K562 (cell line): ENCODE data around the gene LUC7L. TPM values are rescaled to one million over a fixed set of nuclear protein-coding genes. Genes with fewer than 3 reads are reported as not detected.

Experiments used
- ATAC-seq: fragments of 200-7000 bp; cut with Tn5 transposase; 3 replicates; pipeline ENCODE4 v1.9.1; 2020; ENCODE audit warnings: moderate library complexity
- BruUV-seq: library from RNA; stranded (reverse); fragments of 400-500 nt; replicated peaks from 2 replicates; lab custom pipeline; 2021; lab: Mats Ljungman, UMichigan
- CTCF ChIA-PET: fragments of 300-600 bp; formaldehyde crosslinking; extraction: SDS; loops from one replicate; lab custom pipeline; 2021; ENCODE audit warnings: low intra/inter-chr PET ratio; lab: Yijun Ruan, JAX
- POLR2A ChIA-PET: fragments of 300-600, 350-650 bp; sonication (Branson Sonifier 250); formaldehyde crosslinking; extraction: SDS; loops from one replicate; lab custom pipeline; 2021; ENCODE audit warnings: antibody characterized with exemption, inconsistent platforms; lab: Yijun Ruan, JAX
- DNase-seq, 4 experiments: peaks; one replicate each; pipeline versions ENCODE4 v3.0.0 to v3.0.0-alpha.2; 2011 to 2018; ENCODE audit warnings: low spot score in 3 of 4, mixed read lengths in 3 of 4; ENCODE audit errors: extremely low read depth in 1 of 4
- FAIRE-seq: peaks from 2 replicates; lab custom pipeline; 2011; peaks lifted over from hg19 to GRCh38; lab: Jason Lieb, UNC
- H2AFZ ChIP-seq: 2 replicates; pipeline ENCODE4 v1.6.0; 2011; ENCODE audit warnings: low read depth, low read length, control low read depth, inconsistent platforms
- H3K27ac ChIP-seq: fragments of 200-600 bp; 3 replicates; pipeline ENCODE4 v1.8.0; 2011; ENCODE audit warnings: low read depth, mild to moderate bottlenecking, control low read depth, inconsistent platforms, low read length, moderate library complexity, mixed read lengths; ENCODE audit errors: extremely low read depth
- H3K27me3 ChIP-seq, 2 experiments: fragments of 300-600 bp in 1 of 2; 2 replicates in 1 of 2; 3 replicates in 1 of 2; pipeline versions ENCODE4 v1.6.0 to v1.8.0; 2011; ENCODE audit warnings: inconsistent platforms in 2 of 2, low read length in 2 of 2, mild to moderate bottlenecking in 1 of 2, mixed read lengths in 1 of 2, moderate library complexity in 1 of 2; ENCODE audit not compliant: control insufficient read depth in 2 of 2, insufficient read depth in 2 of 2
- H3K36me3 ChIP-seq: fragments of 300-600 bp; 3 replicates; pipeline ENCODE4 v1.8.0; 2011; ENCODE audit warnings: mild to moderate bottlenecking, low read length, inconsistent platforms; ENCODE audit not compliant: control insufficient read depth, insufficient read depth
- H3K4me1 ChIP-seq, 2 experiments: fragments of 200-600 bp in 1 of 2; replicated peaks in 1 of 2; 2 replicates in 1 of 2; 3 replicates in 1 of 2; pipeline versions ENCODE4 v1.5.1 to v1.8.0; 2011; ENCODE audit warnings: inconsistent platforms in 2 of 2, low read length in 2 of 2, mild to moderate bottlenecking in 1 of 2, mixed read lengths in 1 of 2, moderate library complexity in 1 of 2; ENCODE audit not compliant: control insufficient read depth in 2 of 2, insufficient read depth in 2 of 2
- H3K4me2 ChIP-seq: 2 replicates; pipeline ENCODE4 v1.6.1; 2011; ENCODE audit warnings: low read length, control low read depth, inconsistent platforms, mixed read lengths; ENCODE audit not compliant: insufficient read depth
- H3K4me3 ChIP-seq: fragments of 200-600 bp; sonication (generic), shearing (Covaris generic); 2 replicates; pipeline ENCODE4 v1.5.1; 2016; ENCODE audit warnings: control low read depth, inconsistent platforms
- H3K79me2 ChIP-seq: fragments of 200-600 bp; 3 replicates; pipeline ENCODE4 v1.8.0; 2011; ENCODE audit warnings: low read length, inconsistent platforms; ENCODE audit not compliant: control insufficient read depth, insufficient read depth
- H3K9ac ChIP-seq, 2 experiments: 2 replicates each; pipeline versions ENCODE4 v1.6.0 to v1.6.1; 2011; ENCODE audit warnings: low read depth in 2 of 2, low read length in 2 of 2, control low read depth in 1 of 2, inconsistent platforms in 1 of 2, mild to moderate bottlenecking in 1 of 2, mixed read lengths in 1 of 2; ENCODE audit not compliant: insufficient read depth in 1 of 2
- H3K9me1 ChIP-seq: one replicate; pipeline ENCODE4 v1.6.0; 2011; ENCODE audit warnings: inconsistent platforms, mild to moderate bottlenecking, low read length, moderate library complexity; ENCODE audit not compliant: control insufficient read depth, insufficient read depth
- H3K9me3 ChIP-seq: replicated peaks from 2 replicates; pipeline ENCODE4 v1.5.1; 2011; ENCODE audit warnings: low read depth, low read length, inconsistent platforms; ENCODE audit not compliant: control insufficient read depth, insufficient read depth
- H4K20me1 ChIP-seq: replicated peaks from 2 replicates; pipeline ENCODE4 v1.6.1; 2011; ENCODE audit warnings: low read length, inconsistent platforms, mixed read lengths; ENCODE audit not compliant: control insufficient read depth, insufficient read depth
- ASH1L ChIP-seq: fragments of 450-650 bp; IDR thresholded peaks from 2 replicates; pipeline ENCODE4 v1.6.1; 2018; ENCODE audit warnings: borderline replicate concordance, mild to moderate bottlenecking, low read depth; ENCODE audit not compliant: partially characterized antibody
- CCAR2 ChIP-seq: fragments of 200-400 bp; formaldehyde crosslinking; IDR thresholded peaks from 2 replicates; pipeline ENCODE4 v1.6.1; 2017; ENCODE audit warnings: mild to moderate bottlenecking, low read depth, low read length
- FOSL1 ChIP-seq: fragments of 200-800 bp; sonication (Bioruptor generic); conservative IDR thresholded peaks from 2 replicates; pipeline ENCODE4 v1.6.1; 2016; ENCODE audit warnings: missing genetic modification characterization, missing compliant biosample characterization
- RCOR1 ChIP-seq, 2 experiments: IDR thresholded peaks; 2 replicates each; pipeline ENCODE4 v1.6.1; 2012; ENCODE audit warnings: low read depth in 2 of 2, low read length in 2 of 2, borderline replicate concordance in 1 of 2, improper control_type of control experiment in 1 of 2
- SMARCB1 ChIP-seq: IDR thresholded peaks from 2 replicates; pipeline ENCODE4 v1.6.1; 2011; ENCODE audit warnings: improper control_type of control experiment, low read depth; ENCODE audit not compliant: insufficient read length
- SUPT5H ChIP-seq: fragments of 450-650 bp; IDR thresholded peaks from 2 replicates; pipeline ENCODE4 v1.6.1; 2016
- TCF3 ChIP-seq: sonication (generic); formaldehyde crosslinking; IDR thresholded peaks from 2 replicates; pipeline ENCODE4 v1.4.0; 2020; ENCODE audit warnings: mild to moderate bottlenecking, missing genetic modification reagents
- ZNF174 ChIP-seq: fragments of 250-450 bp; sonication (Bioruptor Pico); IDR thresholded peaks from 2 replicates; pipeline ENCODE4 v1.4.0; 2020; ENCODE audit warnings: mild to moderate bottlenecking
- ZNF589 ChIP-seq: fragments of 200-800 bp; sonication (Bioruptor generic); IDR thresholded peaks from 2 replicates; pipeline ENCODE4 v1.6.1; 2016; ENCODE audit warnings: low read depth, missing genetic modification characterization, missing compliant biosample characterization
- WGBS: fragments of 100-300 bp; shearing (Covaris generic); methylation state at CpG from one replicate; pipeline ENCODE4 v1.1.6; 2016; ENCODE audit warnings: low coverage, mixed read lengths; ENCODE audit not compliant: insufficient coverage; ENCODE audit errors: missing lambda C conversion rate; 5-methylcytosine and 5-hydroxymethylcytosine counted together
- in situ Hi-C: fragments of 300-500 bp; cut with MboI; formaldehyde crosslinking; loops from 4 replicates; pipeline ENCODE4 v1.15.0; 2018; ENCODE audit warnings: inconsistent platforms, mixed read lengths
- intact Hi-C: fragments of 100-400 bp; cut with micrococcal nuclease; formaldehyde crosslinking; loops from 2 replicates; pipeline ENCODE4 v1.14.2; 2022
- polyA plus RNA-seq, 8 experiments: library from polyadenylated mRNA; depleted of rRNA in 4 of 8; stranded (reverse) in 5 of 8; unstranded in 3 of 8; fragments of >200 nt; fragmentation: Nextera tagmentation in 2 of 8; fragmentation: Illumina TruSeq in 1 of 8; extraction: Ambion mirVana in 2 of 8; extraction: Trizol in 1 of 8; gene quantifications; 2 replicates each; pipeline versions ENCODE4 v1.2.1 to v1.2.3, GENCODE V29; 2011 to 2014; ENCODE audit warnings: inconsistent platforms in 1 of 8, missing spikeins in 1 of 8
- total RNA-seq, 7 experiments: library from RNA; depleted of rRNA in 6 of 7; stranded (reverse); fragments of >200 nt in 6 of 7; fragmentation: Illumina TruSeq in 2 of 7; extraction: Trizol in 2 of 7; gene quantifications; 2 replicates each; pipeline versions ENCODE4 v1.2.1 to v1.2.3, GENCODE V29; 2011 to 2021; ENCODE audit warnings: low replicate concordance in 1 of 7
- TF ChIP-seq, protein P1 (sequence below), 2 experiments: fragments of 450-650 bp; IDR thresholded peaks; 2 replicates each; pipeline ENCODE4 v1.6.1; 2016
- TF ChIP-seq, protein P2 (sequence below): fragments of 250-450 bp; sonication (Bioruptor Pico); IDR thresholded peaks from 2 replicates; pipeline ENCODE4 v1.8.0; 2021; ENCODE audit warnings: borderline replicate concordance, mild to moderate bottlenecking, moderate library complexity; ENCODE audit not compliant: poor library complexity, severe bottlenecking
- TF ChIP-seq, protein P3 (sequence below), 2 experiments: fragments of 450-650 bp in 1 of 2; sonication (generic) in 1 of 2; formaldehyde crosslinking in 1 of 2; IDR thresholded peaks in 1 of 2; conservative IDR thresholded peaks in 1 of 2; 2 replicates each; pipeline versions ENCODE4 v1.6.1 to v1.8.1; 2016 to 2023; ENCODE audit warnings: mild to moderate bottlenecking in 2 of 2, moderate library complexity in 2 of 2, inconsistent platforms in 1 of 2, missing genetic modification reagents in 1 of 2
- TF ChIP-seq, protein P4 (sequence below): sonication (generic); formaldehyde crosslinking; IDR thresholded peaks from 2 replicates; pipeline ENCODE4 v1.8.1; 2023; ENCODE audit warnings: mild to moderate bottlenecking, missing genetic modification reagents

LUC7L gene
- total and polyA plus RNA-seq, 9 of the 15 experiments (the other 6 are each of a cell fraction or from before 2014, with no cell fraction given): 1.7 to 93.3 (median 59.5) TPM

DNA sequence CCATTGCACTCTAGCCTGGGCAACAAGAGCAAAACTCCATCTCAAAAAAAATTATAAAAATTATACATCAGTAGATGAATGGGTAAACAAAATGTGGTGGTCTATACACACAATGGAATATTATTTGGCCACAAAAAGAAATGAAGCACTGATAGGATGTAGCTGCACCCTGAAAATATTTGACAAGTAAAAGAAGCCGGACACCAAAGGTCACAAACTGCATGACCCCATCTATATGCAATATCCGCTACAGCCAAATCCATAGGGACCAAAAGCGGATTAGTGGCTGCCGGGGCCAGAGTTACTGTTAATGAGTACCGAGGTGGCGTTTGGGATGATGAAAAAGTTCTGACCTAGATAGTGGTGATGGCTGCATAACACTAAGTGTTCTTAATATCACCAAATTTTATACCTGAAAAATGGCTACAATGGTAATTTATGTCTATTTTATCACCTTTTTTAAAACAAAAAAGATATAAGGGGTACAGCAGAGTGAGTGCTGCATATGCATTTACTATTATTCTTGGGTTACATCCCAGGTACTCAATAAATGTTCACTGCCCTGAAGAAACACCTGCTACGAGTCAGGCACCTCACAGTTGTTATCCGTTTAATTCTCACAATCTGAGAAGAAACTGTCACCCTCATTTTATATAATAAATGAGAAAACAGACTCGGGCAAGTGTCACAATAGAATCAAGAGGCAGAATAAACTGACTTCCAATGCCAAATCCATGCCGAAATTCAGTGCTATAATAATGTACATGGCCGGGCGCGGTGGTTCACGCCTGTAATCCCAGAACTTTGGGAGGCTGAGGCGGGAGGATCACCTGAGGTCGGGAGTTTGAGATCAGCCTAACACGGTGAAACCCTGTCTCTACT, 49.8 kb downstream of the LUC7L start (continued):
- TF ChIP-seq, protein P1, sequence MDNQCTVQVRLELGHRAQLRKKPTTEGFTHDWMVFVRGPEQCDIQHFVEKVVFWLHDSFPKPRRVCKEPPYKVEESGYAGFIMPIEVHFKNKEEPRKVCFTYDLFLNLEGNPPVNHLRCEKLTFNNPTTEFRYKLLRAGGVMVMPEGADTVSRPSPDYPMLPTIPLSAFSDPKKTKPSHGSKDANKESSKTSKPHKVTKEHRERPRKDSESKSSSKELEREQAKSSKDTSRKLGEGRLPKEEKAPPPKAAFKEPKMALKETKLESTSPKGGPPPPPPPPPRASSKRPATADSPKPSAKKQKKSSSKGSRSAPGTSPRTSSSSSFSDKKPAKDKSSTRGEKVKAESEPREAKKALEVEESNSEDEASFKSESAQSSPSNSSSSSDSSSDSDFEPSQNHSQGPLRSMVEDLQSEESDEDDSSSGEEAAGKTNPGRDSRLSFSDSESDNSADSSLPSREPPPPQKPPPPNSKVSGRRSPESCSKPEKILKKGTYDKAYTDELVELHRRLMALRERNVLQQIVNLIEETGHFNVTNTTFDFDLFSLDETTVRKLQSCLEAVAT (IDR thresholded peaks at IDR 0.05): peak in 1 of 2 experiments; percentile 71; a peak in 1 of 4 replicates
- TF ChIP-seq ZNF174 (no peak), SUPT5H (0 out of 2 replicates have a peak, but pooled peaks have one; percentile 7)
- TF ChIP-seq, protein P2, sequence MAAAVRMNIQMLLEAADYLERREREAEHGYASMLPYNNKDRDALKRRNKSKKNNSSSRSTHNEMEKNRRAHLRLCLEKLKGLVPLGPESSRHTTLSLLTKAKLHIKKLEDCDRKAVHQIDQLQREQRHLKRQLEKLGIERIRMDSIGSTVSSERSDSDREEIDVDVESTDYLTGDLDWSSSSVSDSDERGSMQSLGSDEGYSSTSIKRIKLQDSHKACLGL: no peak

DNA sequence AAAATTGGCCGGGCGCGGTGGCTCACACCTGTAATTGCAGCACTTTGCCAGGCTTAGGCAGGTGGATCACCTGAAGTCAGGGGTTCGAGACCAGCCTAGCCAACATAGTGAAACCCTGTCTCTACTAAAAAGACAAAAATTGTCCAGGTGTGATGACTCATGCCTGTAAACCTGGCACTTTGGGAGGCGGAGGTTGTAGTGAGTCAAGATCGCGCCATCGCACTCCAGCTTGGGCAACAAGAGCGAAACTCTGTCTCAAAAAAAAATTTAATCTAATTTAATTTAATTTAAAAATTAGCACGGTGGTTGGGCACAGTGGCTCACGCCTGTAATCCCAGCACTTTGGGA, 50.6 kb downstream of the LUC7L start:
- Histone ChIP-seq H3K9ac (0 out of 4 replicates have a peak overlapping the region, but pooled peaks of 1 of the 2 experiments have one; percentile 63), H4K20me1 (0 out of 2 replicates have a peak, but pooled peaks cover 3% of the 10 kb centered on the region), H3K27ac (peak overlapping the region; percentile 57; the same call in 1 of the 3 replicates), H3K79me2 (peaks cover 47% of the 10 kb centered on the region), H3K4me3 (peak overlapping the region; percentile 55; the same call in 1 of the 2 replicates), H3K9me1 (peaks cover 3% of the 10 kb centered on the region), H3K4me1 (peaks cover 30 to 59% of the 10 kb centered on the region in 2 experiments; a peak in 4 of 5 replicates), H2AFZ (no peak overlapping the region), H3K9me3 (no peaks in the 10 kb centered on the region), H3K27me3 (no peaks in the 10 kb centered on the region)
- in situ Hi-C loops: no loop called here
- ChIA-PET POLR2A (interaction anchor here (1.0 to 1.8 kb wide), 3 partner anchors 21 to 113 kb away, joined by 3 to 8 read pairs (median 7); no protein-coding TSS in a partner anchor), CTCF (interaction anchor here (4.5 kb wide), 1 partner anchor 82 kb away, joined by 27 read pairs; no protein-coding TSS in a partner anchor)
- no peak for ATAC-seq
- intact Hi-C loops: loop anchor here (2.0 kb wide), 1 partner anchor 36 kb away; no protein-coding TSS in a partner anchor
- BruUV-seq: no TSS peak
- 89% methylated on average over 11 of the region's 11 CpGs for WGBS
- no peak for DNase-seq
- TF ChIP-seq TCF3 (CRISPR knock-in tag) (no peak), FOSL1 (0 out of 2 replicates have a peak, but pooled peaks have one; percentile 24), ZNF589 (CRISPR knock-in tag) (no peak), RCOR1 (IDR thresholded peaks at IDR 0.05; ENCODE audit: borderline replicate concordance in 1 of 2, low read depth in 2 of 2, low read length in 2 of 2) (no peak), SMARCB1 (no peak), ASH1L (no peak), CCAR2 (no peak)
- TF ChIP-seq, protein P3, sequence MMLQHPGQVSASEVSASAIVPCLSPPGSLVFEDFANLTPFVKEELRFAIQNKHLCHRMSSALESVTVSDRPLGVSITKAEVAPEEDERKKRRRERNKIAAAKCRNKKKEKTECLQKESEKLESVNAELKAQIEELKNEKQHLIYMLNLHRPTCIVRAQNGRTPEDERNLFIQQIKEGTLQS (IDR thresholded peaks at IDR 0.05): peak; percentile 48; the same call in 1 of the 2 replicates
- TF ChIP-seq, protein P3 (CRISPR knock-in tag; conservative IDR thresholded peaks at IDR 0.05): no peak
- TF ChIP-seq, protein P4, sequence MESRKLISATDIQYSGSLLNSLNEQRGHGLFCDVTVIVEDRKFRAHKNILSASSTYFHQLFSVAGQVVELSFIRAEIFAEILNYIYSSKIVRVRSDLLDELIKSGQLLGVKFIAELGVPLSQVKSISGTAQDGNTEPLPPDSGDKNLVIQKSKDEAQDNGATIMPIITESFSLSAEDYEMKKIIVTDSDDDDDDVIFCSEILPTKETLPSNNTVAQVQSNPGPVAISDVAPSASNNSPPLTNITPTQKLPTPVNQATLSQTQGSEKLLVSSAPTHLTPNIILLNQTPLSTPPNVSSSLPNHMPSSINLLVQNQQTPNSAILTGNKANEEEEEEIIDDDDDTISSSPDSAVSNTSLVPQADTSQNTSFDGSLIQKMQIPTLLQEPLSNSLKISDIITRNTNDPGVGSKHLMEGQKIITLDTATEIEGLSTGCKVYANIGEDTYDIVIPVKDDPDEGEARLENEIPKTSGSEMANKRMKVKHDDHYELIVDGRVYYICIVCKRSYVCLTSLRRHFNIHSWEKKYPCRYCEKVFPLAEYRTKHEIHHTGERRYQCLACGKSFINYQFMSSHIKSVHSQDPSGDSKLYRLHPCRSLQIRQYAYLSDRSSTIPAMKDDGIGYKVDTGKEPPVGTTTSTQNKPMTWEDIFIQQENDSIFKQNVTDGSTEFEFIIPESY (CRISPR knock-in tag): peak; percentile 51; the same call in 1 of the 2 replicates
- TF ChIP-seq, all 486 proteins: peak for 3
- Histone ChIP-seq H3K4me2 (peak overlapping the region; percentile 80), H3K36me3 (peaks cover 24% of the 10 kb centered on the region)
- no peak for FAIRE-seq
